Endothelial cell (in vitro differentiated cells): ENCODE results near the gene OLIG3. TPM values are rescaled to one million over a fixed set of nuclear protein-coding genes. Genes with fewer than 3 reads are reported as not detected.

ENCODE experiments used
- DNase-seq: peaks from one replicate; pipeline ENCODE4 v3.0.0; 2021; ENCODE audit warnings: low spot score
- H3K27ac Mint-ChIP-seq: one replicate; pipeline ENCODE4 v1.8.0; 2021; ENCODE audit warnings: mixed read lengths, inconsistent platforms; ENCODE audit not compliant: unreplicated experiment
- H3K27me3 Mint-ChIP-seq: one replicate; pipeline ENCODE4 v1.8.0; 2021; ENCODE audit warnings: mild to moderate bottlenecking, moderate library complexity, mixed read lengths, inconsistent platforms; ENCODE audit not compliant: unreplicated experiment
- H3K36me3 Mint-ChIP-seq: one replicate; pipeline ENCODE4 v1.8.0; 2021; ENCODE audit warnings: mild to moderate bottlenecking, low read depth, mixed read lengths, inconsistent platforms; ENCODE audit not compliant: unreplicated experiment
- H3K4me1 Mint-ChIP-seq: one replicate; pipeline ENCODE4 v1.8.0; 2021; ENCODE audit warnings: mild to moderate bottlenecking, mixed read lengths, inconsistent platforms; ENCODE audit not compliant: unreplicated experiment
- H3K4me3 Mint-ChIP-seq: one replicate; pipeline ENCODE4 v1.8.0; 2021; ENCODE audit warnings: mild to moderate bottlenecking, mixed read lengths, inconsistent platforms; ENCODE audit not compliant: unreplicated experiment
- H3K9me3 Mint-ChIP-seq: one replicate; pipeline ENCODE4 v1.8.0; 2021; ENCODE audit warnings: mixed read lengths, inconsistent platforms; ENCODE audit not compliant: unreplicated experiment
- CTCF ChIP-seq: fragments of 200-600 bp; sonication (generic); IDR thresholded peaks from one replicate; pipeline ENCODE4 v1.5.0; 2021; ENCODE audit warnings: antibody characterized with exemption; ENCODE audit not compliant: unreplicated experiment
- total RNA-seq: library from RNA; stranded (reverse); fragmentation: NEBNext Ultra II Directional; extraction: Animal tissue kit (Norgen Biotek cat#: 25700); gene quantifications from one replicate; pipeline ENCODE4 v1.2.1, GENCODE V29; 2021; ENCODE audit not compliant: unreplicated experiment

Gene OLIG3
- total RNA-seq, 1 donor from 2014 or later = not detected

GRCh38 chr6:137519629-137520176 lies 25.5 kb upstream of the OLIG3 start:
- Mint-ChIP-seq H3K36me3 (no peaks in the 10 kb centered on the region), H3K4me1 (no peaks in the 10 kb centered on the region), H3K27me3 (no peaks in the 10 kb centered on the region), H3K27ac (no peak overlapping the region), H3K9me3 (no peaks in the 10 kb centered on the region), H3K4me3 (no peak overlapping the region)
- no peak for TF ChIP-seq CTCF
- DNase-seq = no peak

- no peak for DNase-seq
- no peak overlapping the region for H3K27ac Mint-ChIP-seq
- H3K4me1 Mint-ChIP-seq = no peaks in the 10 kb centered on the region
Measured at GRCh38 chr6:137518386-137518983, 24.3 kb upstream of the OLIG3 start.

GRCh38 chr6:137514418-137514817 lies 20.2 kb upstream of the OLIG3 start:
- no peak for DNase-seq
- H3K27me3 Mint-ChIP-seq = no peaks in the 10 kb centered on the region
- no peak overlapping the region for H3K4me3 Mint-ChIP-seq
- H3K9me3 Mint-ChIP-seq = no peaks in the 10 kb centered on the region
- H3K36me3 Mint-ChIP-seq = no peaks in the 10 kb centered on the region
- peaks cover 9% of the 10 kb centered on the region for H3K4me1 Mint-ChIP-seq
- no peak for TF ChIP-seq CTCF
- H3K27ac Mint-ChIP-seq = no peak overlapping the region

More at GRCh38 chr6:137518386-137518983, 24.3 kb upstream of the OLIG3 start:
- Mint-ChIP-seq H3K36me3 (no peaks in the 10 kb centered on the region), H3K9me3 (no peaks in the 10 kb centered on the region), H3K4me3 (no peak overlapping the region), H3K27me3 (no peaks in the 10 kb centered on the region)
- TF ChIP-seq CTCF = no peak

DNA sequence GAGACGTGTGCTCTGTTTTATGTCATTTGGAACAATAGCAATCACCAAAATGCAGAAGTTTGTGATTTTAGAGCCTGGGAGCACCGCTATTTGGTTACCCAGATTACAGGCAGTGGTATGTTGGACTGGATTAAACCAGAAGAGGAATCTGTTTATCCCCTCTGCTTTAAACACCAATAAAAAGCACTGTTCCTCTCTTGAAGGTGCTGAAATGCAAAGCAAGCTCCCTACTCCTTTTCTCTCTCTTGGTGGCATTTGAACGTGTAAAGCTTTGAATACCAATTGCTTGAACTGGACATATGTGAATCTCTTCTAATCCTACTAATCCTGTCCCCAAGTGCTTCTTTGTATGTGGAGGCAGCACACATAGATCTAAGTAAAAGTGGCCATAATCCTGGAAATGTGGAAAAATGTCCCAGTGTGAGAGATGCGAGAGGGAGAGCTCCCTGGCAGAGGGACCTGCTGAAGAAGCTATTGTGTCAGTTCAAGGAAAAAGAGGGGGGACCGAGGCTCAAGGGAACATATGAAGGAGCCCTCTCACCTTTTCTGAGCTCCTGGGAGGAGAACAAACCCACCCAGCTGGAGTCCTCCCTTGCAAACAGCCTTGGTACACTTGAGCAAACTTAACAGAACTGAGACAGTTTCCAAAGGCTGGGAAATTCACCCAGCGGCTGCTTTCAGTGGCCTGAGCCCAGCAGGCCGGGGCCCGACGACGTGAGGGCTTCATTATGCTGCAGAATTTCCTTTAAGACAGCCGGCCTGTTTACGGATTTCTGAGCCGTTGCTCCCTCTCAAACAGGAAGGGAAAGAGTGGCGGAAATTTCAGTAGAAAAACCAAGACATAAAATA lies 18.8 kb upstream of the OLIG3 start:
- H3K27ac Mint-ChIP-seq = peak overlapping the region; percentile 25
- no peaks in the 10 kb centered on the region for H3K27me3 Mint-ChIP-seq
- no peak for TF ChIP-seq CTCF
- H3K4me1 Mint-ChIP-seq = peaks cover 9% of the 10 kb centered on the region
- peak overlapping the region; percentile 40 for H3K4me3 Mint-ChIP-seq
- H3K36me3 Mint-ChIP-seq = no peaks in the 10 kb centered on the region
- DNase-seq = peak; percentile 42
- H3K9me3 Mint-ChIP-seq = no peaks in the 10 kb centered on the region

DNA sequence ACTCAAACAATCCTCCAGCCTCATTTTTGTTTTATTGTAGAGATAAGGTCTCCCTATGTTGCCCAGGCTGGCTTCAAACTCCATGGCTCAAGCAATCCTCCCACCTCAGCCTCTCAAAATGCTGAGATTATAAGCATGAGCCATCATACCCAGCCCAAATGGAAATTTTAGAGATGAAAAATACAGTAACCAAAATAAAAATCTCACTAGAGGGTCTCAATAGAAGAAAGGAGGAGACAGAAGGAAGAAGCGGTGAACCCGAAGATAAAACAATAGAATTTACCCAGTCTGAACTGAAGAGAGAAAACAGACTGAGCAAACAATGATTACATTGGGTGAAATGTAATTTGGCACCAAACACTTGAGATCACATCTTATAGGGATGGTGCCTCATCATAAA lies 16.7 kb upstream of the OLIG3 start:
- no peak overlapping the region for H3K4me3 Mint-ChIP-seq
- no peak for DNase-seq
- peaks cover 4% of the 10 kb centered on the region for H3K36me3 Mint-ChIP-seq
- peaks cover 13% of the 10 kb centered on the region for H3K4me1 Mint-ChIP-seq
- H3K27me3 Mint-ChIP-seq = peaks cover 2% of the 10 kb centered on the region
- H3K9me3 Mint-ChIP-seq = no peaks in the 10 kb centered on the region
- H3K27ac Mint-ChIP-seq = no peak overlapping the region
- no peak for TF ChIP-seq CTCF
